DND-41 (cell line): ENCODE data around the gene NANOS2.

Experiments
- ATAC-seq: fragments of 200-7000 bp; cut with Tn5 transposase; 3 replicates; pipeline ENCODE4 v1.9.1; 2021; ENCODE audit warnings: low read depth; ENCODE audit not compliant: insufficient read depth
- DNase-seq: peaks from one replicate; pipeline ENCODE4 v3.0.0-alpha.2; 2020
- H2AFZ ChIP-seq: 2 replicates; pipeline ENCODE4 v1.6.0; 2012; ENCODE audit warnings: low read depth, low read length
- H3K27ac ChIP-seq: 2 replicates; pipeline ENCODE4 v1.5.1; 2012; ENCODE audit warnings: low read length, inconsistent platforms
- H3K27me3 ChIP-seq: fragments of 200-600 bp; sonication (generic); 2 replicates; pipeline ENCODE4 v1.6.0; 2012; ENCODE audit warnings: low read length, mild to moderate bottlenecking, inconsistent platforms; ENCODE audit not compliant: insufficient read depth, poor library complexity
- H3K36me3 ChIP-seq: 2 replicates; pipeline ENCODE4 v1.5.1; 2012; ENCODE audit warnings: low read length, inconsistent platforms; ENCODE audit not compliant: insufficient read depth
- H3K4me1 ChIP-seq: 2 replicates; pipeline ENCODE4 v1.5.1; 2012; ENCODE audit warnings: mild to moderate bottlenecking, low read length; ENCODE audit not compliant: insufficient read depth
- H3K4me2 ChIP-seq: 2 replicates; pipeline ENCODE4 v1.6.0; 2012; ENCODE audit warnings: mild to moderate bottlenecking, moderate library complexity, low read length, inconsistent platforms; ENCODE audit not compliant: insufficient read depth
- H3K4me3 ChIP-seq, 2 experiments: fragments of 200-600 bp in 1 of 2; shearing (Covaris generic) in 1 of 2; 2 replicates each; pipeline ENCODE4 v1.5.1; 2012 to 2016; ENCODE audit warnings: inconsistent platforms in 2 of 2, low read length in 2 of 2, mild to moderate bottlenecking in 2 of 2, low read depth in 1 of 2, moderate library complexity in 1 of 2
- H3K79me2 ChIP-seq: 2 replicates; pipeline ENCODE4 v1.6.0; 2012; ENCODE audit warnings: low read length, inconsistent platforms; ENCODE audit not compliant: insufficient read depth
- H3K9ac ChIP-seq: 2 replicates; pipeline ENCODE4 v1.6.0; 2012; ENCODE audit warnings: low read depth, mild to moderate bottlenecking, inconsistent platforms, low read length, moderate library complexity
- H3K9me3 ChIP-seq: 2 replicates; pipeline ENCODE4 v1.5.1; 2012; ENCODE audit warnings: low read length, moderate library complexity, mild to moderate bottlenecking, inconsistent platforms; ENCODE audit not compliant: insufficient read depth, severe bottlenecking
- H4K20me1 ChIP-seq: 2 replicates; pipeline ENCODE4 v1.6.0; 2012; ENCODE audit warnings: low read length; ENCODE audit not compliant: insufficient read depth
- CTCF ChIP-seq: IDR thresholded peaks from 2 replicates; pipeline ENCODE4 v1.5.1; 2012; ENCODE audit warnings: borderline replicate concordance, low read length, moderate library complexity, mild to moderate bottlenecking; ENCODE audit not compliant: poor library complexity, severe bottlenecking; ENCODE audit errors: extremely low read depth
- EZH2 ChIP-seq: IDR thresholded peaks from 3 replicates; pipeline ENCODE4 v1.6.1; 2012; ENCODE audit warnings: borderline replicate concordance, low read depth, mild to moderate bottlenecking, moderate library complexity, low read length, inconsistent platforms; ENCODE audit not compliant: severe bottlenecking

The NANOS2 gene

DNA sequence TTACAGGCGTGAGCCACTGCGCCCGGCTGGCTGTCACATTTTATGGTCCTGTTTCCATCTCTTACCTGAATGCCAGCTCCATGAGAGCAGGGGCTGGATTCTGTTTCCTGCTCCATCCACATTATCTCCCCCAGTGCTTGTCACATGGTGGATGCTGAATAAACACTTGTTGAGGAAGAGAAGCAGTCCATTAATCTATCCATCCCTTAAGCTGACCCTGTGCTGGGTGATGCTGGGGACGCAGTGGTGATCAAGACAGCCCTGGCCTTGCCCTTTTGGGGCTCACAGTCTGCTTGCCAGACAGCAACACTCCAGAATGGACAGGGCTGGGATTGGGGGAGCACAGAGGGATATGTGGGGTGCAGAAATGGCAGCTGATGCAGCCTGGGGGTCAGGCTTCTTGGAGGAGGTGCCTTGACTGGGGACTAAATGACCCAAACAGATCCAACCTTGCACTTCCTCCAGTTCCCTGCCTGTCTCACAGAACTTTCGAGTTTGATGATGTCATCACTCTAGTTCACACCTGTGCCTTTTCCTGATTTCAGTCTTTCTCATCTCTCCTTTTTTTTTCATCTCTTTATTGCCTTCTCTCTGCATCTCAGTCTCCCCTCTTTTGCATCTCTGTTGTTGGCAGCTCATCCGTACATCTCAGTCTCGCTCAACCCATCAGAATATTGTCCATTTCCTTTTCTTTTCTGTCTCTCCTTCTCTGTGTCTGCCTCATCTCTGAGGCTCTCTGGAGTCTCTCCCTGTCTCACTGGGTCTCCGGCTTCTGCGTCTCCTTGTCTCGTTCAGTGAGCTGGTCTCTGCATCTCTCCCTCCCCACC, 33.3 kb downstream of the NANOS2 start:
- no peak overlapping the region for H3K27ac ChIP-seq
- peaks cover 26% of the 10 kb centered on the region for H3K4me1 ChIP-seq
- TF ChIP-seq EZH2 (no peak), CTCF (no peak)
- H3K9me3 ChIP-seq: no peaks in the 10 kb centered on the region
- no peak for ATAC-seq
- no peak for DNase-seq
- H3K4me2 ChIP-seq: no peak overlapping the region
- peaks cover 28% of the 10 kb centered on the region for H3K36me3 ChIP-seq
- H4K20me1 ChIP-seq: peaks cover 44% of the 10 kb centered on the region
- H3K9ac ChIP-seq: no peak overlapping the region
- no peak overlapping the region for H3K4me3 ChIP-seq
- H3K79me2 ChIP-seq: peaks cover 27% of the 10 kb centered on the region
- no peaks in the 10 kb centered on the region for H3K27me3 ChIP-seq
- H2AFZ ChIP-seq: no peak overlapping the region

DNA sequence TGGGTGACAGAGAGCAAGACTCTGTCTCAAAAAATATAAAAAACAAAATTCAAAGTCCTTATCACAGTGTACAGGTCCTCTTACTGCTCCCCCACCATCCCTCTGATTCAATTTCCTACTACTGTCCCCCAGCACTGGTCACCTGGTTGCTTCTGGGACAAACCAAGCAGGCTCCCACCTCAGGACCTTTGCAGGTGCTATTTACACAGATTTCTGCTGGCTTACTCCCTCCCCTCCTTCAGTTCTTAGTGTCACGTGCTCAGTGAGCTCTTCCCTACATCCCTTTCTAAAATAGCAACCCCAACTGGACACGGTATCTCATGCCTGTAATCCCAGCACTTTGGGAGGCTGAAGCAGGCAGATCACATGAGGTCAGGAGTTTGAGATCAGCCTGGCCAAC, 34.6 kb downstream of the NANOS2 start:
- H4K20me1 ChIP-seq: peaks cover 38% of the 10 kb centered on the region
- peaks cover 21% of the 10 kb centered on the region for H3K4me1 ChIP-seq
- no peak overlapping the region for H2AFZ ChIP-seq
- no peak overlapping the region for H3K27ac ChIP-seq
- H3K4me3 ChIP-seq: no peak overlapping the region
- no peak for ATAC-seq
- no peak for DNase-seq
- H3K79me2 ChIP-seq: peaks cover 18% of the 10 kb centered on the region
- H3K36me3 ChIP-seq: peaks cover 25% of the 10 kb centered on the region
- H3K4me2 ChIP-seq: no peak overlapping the region
- H3K9ac ChIP-seq: no peak overlapping the region
- TF ChIP-seq EZH2 (no peak), CTCF (no peak)
- H3K9me3 ChIP-seq: no peaks in the 10 kb centered on the region
- peaks cover 5% of the 10 kb centered on the region for H3K27me3 ChIP-seq

- Histone ChIP-seq H3K79me2 (peaks cover 9% of the 10 kb centered on the region), H3K36me3 (peaks cover 16% of the 10 kb centered on the region), H3K4me1 (peaks cover 12% of the 10 kb centered on the region), H3K9me3 (no peaks in the 10 kb centered on the region), H3K27me3 (peaks cover 5% of the 10 kb centered on the region), H4K20me1 (peaks cover 29% of the 10 kb centered on the region), H3K9ac (no peak overlapping the region), H3K4me3 (no peak overlapping the region), H2AFZ (no peak overlapping the region), H3K4me2 (no peak overlapping the region), H3K27ac (no peak overlapping the region)
- DNase-seq (no peak), ATAC-seq (no peak)
- no peak for TF ChIP-seq EZH2
- no peak for TF ChIP-seq CTCF
Observed at GRCh38 chr19:45879055-45879454, 35.5 kb downstream of the NANOS2 start.
